HG03469 (cell line): ENCODE data around the gene HLF.
A peak's percentile ranks its signal among the peaks of the same experiment; 100 is the strongest.

Experiments
- ATAC-seq: cut with Tn5 transposase; IDR thresholded peaks from one replicate; pipeline ENCODE4 v1.9.1; 2021; ENCODE audit warnings: mild to moderate bottlenecking, moderate library complexity, moderate number of reproducible peaks; ENCODE audit not compliant: unreplicated experiment

HLF gene

GRCh38 chr17:55264645-55265298 lies at the start of gene HLF:
HLF (plus strand) TSS chr17:55264960; CDS start chr17:55265485, 525 bp downstream.
- ATAC-seq, result peak; percentile 75

DNA sequence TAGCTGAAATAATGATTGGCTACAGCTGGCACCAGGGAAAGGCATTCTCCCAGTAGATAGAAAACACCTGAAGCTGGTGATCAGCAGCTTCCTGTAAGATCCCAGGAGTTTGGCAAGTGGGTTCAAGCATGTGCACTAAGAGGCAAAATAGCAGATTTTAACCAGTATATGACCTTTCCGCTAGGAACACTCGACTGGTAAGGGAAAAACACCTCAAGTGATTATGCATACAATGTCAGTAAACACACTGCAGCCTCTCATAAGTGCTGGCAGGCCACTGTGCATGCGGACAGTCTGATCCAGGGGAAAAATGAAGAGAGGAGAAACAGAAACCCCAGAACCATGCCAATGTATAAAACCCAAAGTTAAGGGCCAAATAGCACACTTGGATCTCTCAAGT lies 49.0 kb upstream of the HLF start:
- ATAC-seq, result no peak

DNA sequence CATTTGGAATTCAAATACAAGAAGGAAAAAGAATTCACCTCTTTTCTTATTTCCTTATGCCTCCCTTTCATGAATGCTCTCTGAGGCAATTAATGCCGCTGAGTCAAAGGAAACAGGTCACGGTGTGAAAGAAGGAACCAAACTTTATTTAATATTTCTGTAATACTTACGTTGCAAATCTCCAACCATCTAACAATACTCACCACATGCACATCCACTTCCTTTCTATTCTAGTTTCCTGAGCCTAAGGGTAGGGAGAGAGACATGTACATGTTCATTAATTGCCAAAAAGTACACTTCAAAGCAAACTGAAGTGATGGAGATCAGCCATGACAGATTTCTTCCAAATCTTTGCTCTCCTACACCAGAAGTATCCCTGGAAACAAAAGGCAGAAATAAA lies 47.9 kb upstream of the HLF start:
- no peak for ATAC-seq

DNA sequence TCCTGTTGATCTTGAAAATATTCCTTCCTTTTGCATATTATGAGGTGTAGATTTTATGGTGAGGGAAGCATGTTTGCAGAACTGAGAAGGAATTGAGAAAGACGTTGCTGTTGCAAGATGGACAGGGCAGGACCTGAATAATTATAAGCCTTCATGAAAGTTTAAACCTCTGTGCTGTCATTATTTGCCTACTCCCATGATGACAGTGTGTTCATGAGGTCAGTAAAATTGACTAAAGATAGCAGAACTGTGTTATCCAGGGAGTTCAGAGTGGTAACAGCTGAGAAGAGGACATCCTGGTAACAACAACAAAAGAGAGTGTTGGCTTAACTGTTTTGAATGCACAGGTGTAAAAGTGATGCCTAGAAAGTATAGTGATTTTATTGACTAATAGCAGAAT lies 45.3 kb upstream of the HLF start:
- no peak for ATAC-seq

DNA sequence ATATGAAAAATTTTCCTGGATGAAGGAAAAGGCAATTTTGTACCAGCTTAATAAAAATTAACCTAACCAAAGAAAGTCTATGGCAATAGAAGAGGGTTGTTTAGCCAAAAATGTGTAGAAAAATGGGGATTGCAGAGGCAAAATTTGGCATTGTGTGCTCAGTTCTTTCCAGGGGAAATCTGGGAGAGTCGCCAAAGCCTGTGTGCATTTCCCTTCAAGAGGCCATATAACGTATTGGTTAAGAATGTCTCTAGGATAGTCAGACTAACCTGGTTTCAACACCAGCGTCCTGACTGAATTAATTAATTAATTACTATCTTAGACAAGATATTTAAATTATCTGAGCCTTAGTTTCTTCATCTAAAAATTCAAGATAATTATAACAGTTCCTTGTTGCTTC lies 44.8 kb upstream of the HLF start:
- ATAC-seq, result no peak

DNA sequence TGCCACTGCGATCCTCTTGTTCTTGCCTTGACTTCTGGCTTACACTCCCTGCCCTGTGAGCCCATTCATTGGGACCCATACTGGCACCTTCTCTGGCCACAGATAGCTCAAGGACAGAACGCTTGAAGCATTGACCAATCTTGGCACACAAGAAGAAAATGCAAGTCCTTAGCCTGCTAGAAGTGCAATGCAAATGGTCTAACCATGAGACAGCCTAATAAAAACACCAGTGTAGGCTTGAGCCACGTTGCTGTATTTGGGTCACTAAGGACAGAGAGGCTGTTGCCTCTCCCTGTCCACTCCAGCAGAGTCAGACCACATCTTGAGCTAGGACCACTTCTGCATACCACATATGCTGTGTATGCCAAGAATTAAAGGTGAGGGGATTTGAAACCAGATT lies 41.2 kb upstream of the HLF start:
- ATAC-seq, result no peak

DNA sequence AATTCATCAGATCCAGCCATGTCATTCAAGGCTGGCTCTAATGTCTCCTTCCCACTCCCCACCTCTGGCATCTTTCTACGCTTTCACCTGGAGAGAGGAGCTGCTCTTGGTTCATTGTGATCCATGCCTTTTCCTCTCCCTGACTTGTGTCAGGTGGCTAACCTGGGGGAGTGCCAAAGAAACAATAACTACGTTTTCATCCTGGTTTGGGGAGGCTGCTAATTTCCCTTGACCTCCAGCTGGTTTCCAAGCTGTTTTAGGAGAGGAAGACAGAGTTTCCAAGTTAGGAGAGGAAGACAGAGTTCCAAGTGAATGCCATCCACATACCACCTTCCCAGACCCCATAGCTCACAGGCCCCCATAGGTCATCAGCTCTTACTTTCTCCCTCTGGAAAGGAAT lies 40.0 kb upstream of the HLF start:
- ATAC-seq, result no peak

- no peak for ATAC-seq
Measured at GRCh38 chr17:55225237-55225636, 39.5 kb upstream of the HLF start.

- no peak for ATAC-seq
Measured at GRCh38 chr17:55228683-55229192, 36.0 kb upstream of the HLF start.

DNA sequence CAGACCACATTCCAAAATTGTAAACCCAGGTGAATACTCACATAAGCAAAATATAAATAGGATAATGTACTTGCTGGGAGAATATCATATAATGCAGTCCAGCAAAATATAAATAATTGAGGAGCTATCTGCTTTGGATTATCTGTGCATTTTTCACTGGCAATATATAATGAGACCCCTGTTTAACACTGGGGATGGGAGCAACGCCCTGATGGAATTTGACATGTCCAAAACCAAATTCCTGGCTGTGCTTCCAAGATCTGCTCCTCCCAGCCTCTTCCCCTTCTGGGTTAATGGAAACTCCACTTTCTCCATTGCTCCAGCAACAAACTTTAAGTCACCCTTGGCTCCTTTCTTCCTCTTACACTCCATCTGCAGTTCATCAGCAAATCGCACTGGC lies 35.5 kb upstream of the HLF start:
- ATAC-seq, result no peak

- ATAC-seq, result no peak
Measured at GRCh38 chr17:55230716-55231115, 34.0 kb upstream of the HLF start.

DNA sequence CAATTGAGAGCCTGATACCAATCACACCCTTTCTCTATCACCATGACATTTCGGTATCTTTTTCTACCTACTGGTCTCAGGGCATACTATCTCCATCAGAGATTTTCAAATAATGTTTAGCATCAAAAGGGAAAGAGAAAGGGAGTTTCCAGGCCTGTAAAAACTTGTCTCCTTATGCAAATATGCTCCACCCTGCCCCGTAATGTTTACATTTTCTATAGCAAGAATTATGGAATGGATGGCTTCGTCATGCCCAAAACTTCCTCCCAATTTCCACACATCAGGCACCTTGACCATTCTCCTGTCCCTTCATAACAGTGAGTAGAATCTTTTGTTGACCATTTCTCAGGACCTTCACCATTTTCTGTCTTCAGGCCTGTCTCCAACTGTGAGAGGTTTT lies 30.9 kb upstream of the HLF start:
- no peak for ATAC-seq

- ATAC-seq, result no peak
Measured at GRCh38 chr17:55236316-55236715, 28.4 kb upstream of the HLF start.

GRCh38 chr17:55237268-55237667 lies 27.5 kb upstream of the HLF start:
- no peak for ATAC-seq

- no peak for ATAC-seq
Measured at GRCh38 chr17:55237841-55238178, 26.9 kb upstream of the HLF start.

DNA sequence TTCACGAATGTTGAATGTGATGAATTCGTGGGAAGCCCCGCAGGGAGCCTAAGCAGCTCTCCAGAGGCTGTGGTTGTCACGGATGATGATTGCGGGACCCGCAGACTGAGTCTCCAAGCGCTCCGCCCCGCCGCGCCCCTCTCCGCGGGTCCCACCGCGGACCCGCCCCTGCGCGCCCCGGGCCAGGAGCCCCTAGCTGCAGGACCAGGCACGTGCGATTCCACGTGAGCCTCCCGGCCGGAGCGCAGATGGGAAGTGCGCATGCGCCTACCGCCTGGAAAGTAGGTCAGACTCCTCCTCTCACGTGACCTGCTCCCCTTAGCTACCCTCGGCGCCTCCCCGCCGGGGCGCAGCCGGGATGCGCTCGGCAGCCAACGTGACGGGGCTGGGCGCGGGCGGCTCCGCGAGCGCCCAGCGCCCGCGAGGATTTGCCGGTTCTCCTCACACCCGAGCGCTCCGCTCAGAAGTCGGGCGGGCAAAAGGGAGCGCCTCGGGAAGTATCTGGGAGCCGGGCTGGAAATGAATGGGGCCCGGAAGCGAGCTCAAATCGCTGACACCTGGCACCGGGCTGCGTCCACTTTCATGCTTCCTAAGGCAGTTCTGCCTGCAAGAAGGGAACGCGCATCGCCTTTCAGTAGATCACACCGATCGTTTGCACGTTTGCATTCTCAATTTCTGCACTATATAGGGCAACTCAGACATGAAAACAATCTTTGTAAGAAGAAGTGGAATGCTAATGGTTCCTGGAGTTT lies 26.4 kb upstream of the HLF start:
- peak; percentile 79 for ATAC-seq

DNA sequence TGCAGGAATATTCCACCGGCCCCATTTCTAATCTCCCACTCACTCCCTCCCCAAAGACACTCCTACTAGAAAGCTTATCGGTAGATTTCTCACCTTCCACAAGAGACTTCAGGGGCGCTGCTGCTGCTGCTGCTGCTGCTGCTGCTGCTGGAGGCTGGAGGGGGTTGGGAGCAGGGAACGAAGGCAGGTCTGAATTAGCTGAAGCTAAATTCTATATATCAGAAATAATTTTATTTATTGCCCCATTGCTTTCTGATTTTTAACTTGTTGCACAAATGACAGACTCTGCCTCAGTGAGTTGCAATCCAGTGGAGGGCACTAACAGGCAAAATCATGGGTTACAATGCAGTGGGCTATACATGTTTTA lies 25.8 kb upstream of the HLF start:
- no peak for ATAC-seq

- ATAC-seq, result no peak
Measured at GRCh38 chr17:55241097-55241496, 23.7 kb upstream of the HLF start.

DNA sequence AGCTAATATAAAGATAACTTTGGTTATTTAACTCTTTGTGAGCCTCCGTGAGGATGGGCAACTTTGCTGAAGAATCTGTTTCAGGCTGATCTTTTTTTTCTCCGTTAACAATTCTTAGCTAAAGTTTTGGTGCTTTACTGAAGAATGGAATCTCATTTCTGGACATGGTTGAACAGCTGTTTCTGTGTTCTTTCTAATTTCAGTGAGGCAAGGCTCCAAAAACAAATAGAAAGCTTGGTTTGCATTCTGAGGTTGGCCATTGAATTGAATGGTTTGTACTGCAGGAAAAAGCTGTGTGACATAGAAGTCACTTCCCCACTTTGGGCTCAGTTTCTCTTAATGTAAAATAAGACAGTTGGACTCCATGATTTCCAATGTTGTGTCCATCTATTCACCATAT lies 22.3 kb upstream of the HLF start:
- ATAC-seq, result no peak

DNA sequence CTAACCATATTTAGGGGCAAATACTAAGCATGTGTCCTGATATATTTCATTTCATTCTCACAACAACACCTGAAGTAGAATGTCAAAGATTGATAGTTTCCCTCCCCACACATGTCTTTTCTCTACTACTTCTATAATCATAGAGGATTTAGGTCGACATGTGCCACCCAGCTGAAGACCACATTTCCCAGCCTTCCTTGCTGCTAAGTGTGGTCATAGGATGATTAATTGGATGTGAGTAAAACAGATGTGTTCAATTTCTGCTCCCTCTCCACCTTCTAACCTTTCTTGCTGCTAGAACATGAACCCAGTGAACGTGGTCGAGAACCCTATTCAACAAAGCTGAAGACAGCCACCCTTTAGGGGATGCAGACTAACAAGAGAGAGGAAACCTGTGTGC lies 18.8 kb upstream of the HLF start:
- ATAC-seq, result no peak

- ATAC-seq, result no peak
Measured at GRCh38 chr17:55246583-55246982, 18.2 kb upstream of the HLF start.

DNA sequence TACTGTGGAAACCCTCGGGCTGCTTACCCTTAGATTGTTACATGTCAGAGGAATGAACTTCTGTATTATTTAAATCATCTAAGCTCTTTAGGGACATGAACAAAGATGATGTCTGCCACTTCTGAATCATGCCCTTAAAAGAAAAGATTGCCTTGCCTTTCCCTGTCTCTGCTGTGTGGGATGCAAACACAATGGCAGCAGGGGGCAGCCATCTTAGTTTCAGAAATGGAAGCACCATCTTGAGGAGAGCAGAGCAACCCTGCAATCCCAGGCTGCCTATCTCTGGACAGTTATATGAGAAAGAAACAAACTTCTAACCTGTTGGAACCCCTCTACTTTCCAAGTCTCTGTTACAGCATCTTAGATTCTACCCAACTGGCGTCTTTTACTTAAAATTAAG lies 16.7 kb upstream of the HLF start:
- no peak for ATAC-seq

GRCh38 chr17:55249861-55250260 lies 14.9 kb upstream of the HLF start:
- no peak for ATAC-seq
